H9 (cell line): Measurements from ENCODE around the gene KCNG1. TPM values are rescaled to one million over a fixed set of nuclear protein-coding genes. Genes with fewer than 3 reads are reported as not detected.
A peak's percentile ranks its signal among the peaks of the same experiment; 100 is the strongest.

Experiments used
- DNase-seq: peaks from one replicate; pipeline ENCODE4 v3.0.0-alpha.2; 2017
- H2AFZ ChIP-seq: one replicate; pipeline ENCODE4 v1.6.1; 2013; ENCODE audit warnings: mild to moderate bottlenecking, low read length, control low read depth, moderate library complexity
- H2AK5ac ChIP-seq: 2 replicates; pipeline ENCODE4 v1.6.1; 2013; ENCODE audit warnings: low read length, control low read depth, mixed read lengths; ENCODE audit not compliant: insufficient read length
- H2BK120ac ChIP-seq: one replicate; pipeline ENCODE4 v1.6.1; 2013; ENCODE audit warnings: low read depth, mild to moderate bottlenecking, low read length, control low read depth, inconsistent platforms; ENCODE audit not compliant: poor library complexity, severe bottlenecking
- H2BK12ac ChIP-seq: 2 replicates; pipeline ENCODE4 v1.6.1; 2013; ENCODE audit warnings: low read length, control low read depth, mixed read lengths, low read depth; ENCODE audit not compliant: insufficient read length
- H2BK15ac ChIP-seq: 2 replicates; pipeline ENCODE4 v1.6.1; 2013; ENCODE audit warnings: low read depth, low read length, control low read depth
- H2BK20ac ChIP-seq: one replicate; pipeline ENCODE4 v1.6.1; 2013; ENCODE audit warnings: low read depth, mild to moderate bottlenecking, low read length, control low read depth, inconsistent platforms; ENCODE audit not compliant: poor library complexity, severe bottlenecking
- H2BK5ac ChIP-seq: 2 replicates; pipeline ENCODE4 v1.6.1; 2013; ENCODE audit warnings: low read length, control low read depth, mixed read lengths; ENCODE audit not compliant: insufficient read length
- H3K14ac ChIP-seq: 2 replicates; pipeline ENCODE4 v1.6.1; 2013; ENCODE audit warnings: low read length, control low read depth; ENCODE audit not compliant: insufficient read depth
- H3K18ac ChIP-seq: 2 replicates; pipeline ENCODE4 v1.6.1; 2013; ENCODE audit warnings: low read depth, mild to moderate bottlenecking, mixed read lengths, low read length, control low read depth; ENCODE audit not compliant: insufficient read length
- H3K23ac ChIP-seq: 2 replicates; pipeline ENCODE4 v1.6.1; 2013; ENCODE audit warnings: low read length, control low read depth, mixed read lengths, low read depth; ENCODE audit not compliant: insufficient read length
- H3K23me2 ChIP-seq: 2 replicates; pipeline ENCODE4 v1.6.1; 2013; ENCODE audit warnings: low read depth, mild to moderate bottlenecking, mixed read lengths, low read length, control low read depth; ENCODE audit not compliant: insufficient read length, poor library complexity, severe bottlenecking
- H3K27ac ChIP-seq: 2 replicates; pipeline ENCODE4 v1.5.1; 2013; ENCODE audit warnings: low read length, control low read depth, mixed read lengths, low read depth; ENCODE audit not compliant: insufficient read length
- H3K27me3 ChIP-seq: 2 replicates; pipeline ENCODE4 v1.6.1; 2013; ENCODE audit warnings: low read length, control low read depth, inconsistent platforms; ENCODE audit not compliant: insufficient read depth
- H3K4ac ChIP-seq: 2 replicates; pipeline ENCODE4 v1.6.1; 2013; ENCODE audit warnings: low read depth, mild to moderate bottlenecking, control low read depth, inconsistent platforms, low read length, moderate library complexity
- H3K4me1 ChIP-seq: 2 replicates; pipeline ENCODE4 v1.6.1; 2013; ENCODE audit warnings: low read length, control low read depth, inconsistent platforms; ENCODE audit not compliant: insufficient read depth
- H3K4me2 ChIP-seq: 2 replicates; pipeline ENCODE4 v1.6.1; 2013; ENCODE audit warnings: low read length, control low read depth, mixed read lengths; ENCODE audit not compliant: insufficient read length, insufficient read depth
- H3K56ac ChIP-seq: 2 replicates; pipeline ENCODE4 v1.6.1; 2013; ENCODE audit warnings: low read depth, mild to moderate bottlenecking, mixed read lengths, low read length, control low read depth; ENCODE audit not compliant: insufficient read length
- H3K79me1 ChIP-seq: 2 replicates; pipeline ENCODE4 v1.6.1; 2013; ENCODE audit warnings: low read depth, mild to moderate bottlenecking, moderate library complexity, low read length, control low read depth, inconsistent platforms; ENCODE audit not compliant: insufficient read depth, poor library complexity, severe bottlenecking
- H3K79me2 ChIP-seq: 2 replicates; pipeline ENCODE4 v1.6.1; 2013; ENCODE audit warnings: low read length, control low read depth, inconsistent platforms; ENCODE audit not compliant: insufficient read depth
- H3K9ac ChIP-seq: 2 replicates; pipeline ENCODE4 v1.6.1; 2013; ENCODE audit warnings: low read length, control low read depth, mixed read lengths; ENCODE audit not compliant: insufficient read length; ENCODE audit errors: extremely low read depth
- H3K9me3 ChIP-seq: one replicate; pipeline ENCODE4 v1.6.1; 2013; ENCODE audit warnings: low read depth, low read length, inconsistent platforms; ENCODE audit not compliant: control insufficient read depth
- H3T11ph ChIP-seq: one replicate; pipeline ENCODE4 v1.6.1; 2013; ENCODE audit warnings: mild to moderate bottlenecking, low read length, control low read depth, inconsistent platforms
- H4K20me1 ChIP-seq: one replicate; pipeline ENCODE4 v1.6.1; 2013; ENCODE audit not compliant: control insufficient read depth, insufficient read length, insufficient read depth
- H4K5ac ChIP-seq: 2 replicates; pipeline ENCODE4 v1.6.1; 2013; ENCODE audit warnings: low read depth, mild to moderate bottlenecking, mixed read lengths, low read length, control low read depth; ENCODE audit not compliant: insufficient read length
- H4K8ac ChIP-seq: replicated peaks from 2 replicates; pipeline ENCODE4 v1.6.1; 2013; ENCODE audit warnings: low read length, control low read depth, mixed read lengths, low read depth; ENCODE audit not compliant: insufficient read length
- H4K91ac ChIP-seq: 2 replicates; pipeline ENCODE4 v1.6.1; 2013; ENCODE audit warnings: low read depth, mild to moderate bottlenecking, moderate library complexity, mixed read lengths, low read length, control low read depth; ENCODE audit not compliant: insufficient read length
- H3K27ac Mint-ChIP-seq, 3 experiments: 2 replicates in 2 of 3; 3 replicates in 1 of 3; pipeline ENCODE4 v1.8.0; 2020 to 2021; ENCODE audit warnings: mixed read lengths in 3 of 3, mild to moderate bottlenecking in 1 of 3, moderate library complexity in 1 of 3
- H3K27me3 Mint-ChIP-seq: 2 replicates; pipeline ENCODE4 v1.8.0; 2021; ENCODE audit warnings: low read depth, mild to moderate bottlenecking, moderate library complexity, mixed read lengths
- H3K36me3 Mint-ChIP-seq, 3 experiments: 2 replicates in 2 of 3; 3 replicates in 1 of 3; pipeline ENCODE4 v1.8.0; 2020 to 2021; ENCODE audit warnings: low read depth in 3 of 3, mixed read lengths in 3 of 3; ENCODE audit not compliant: insufficient read depth in 1 of 3
- H3K4me1 Mint-ChIP-seq, 2 experiments: 2 replicates each; pipeline ENCODE4 v1.8.0; 2020; ENCODE audit warnings: mixed read lengths in 2 of 2
- H3K4me3 Mint-ChIP-seq, 2 experiments: 2 replicates in 1 of 2; 3 replicates in 1 of 2; pipeline ENCODE4 v1.8.0; 2020 to 2021; ENCODE audit warnings: mild to moderate bottlenecking in 2 of 2, mixed read lengths in 2 of 2, moderate library complexity in 1 of 2
- H3K9me3 Mint-ChIP-seq, 2 experiments: 2 replicates in 1 of 2; 3 replicates in 1 of 2; pipeline ENCODE4 v1.8.0; 2020; ENCODE audit warnings: mild to moderate bottlenecking in 2 of 2, mixed read lengths in 2 of 2, moderate library complexity in 1 of 2
- WGBS: extraction: QIAGEN DNeasy Blood & Tissue Kit; methylation state at CpG from one replicate; pipeline ENCODE4 v1.1.7; 2013; ENCODE audit warnings: missing lambda C conversion rate, low lambda C conversion rate, mixed read lengths; ENCODE audit not compliant: insufficient read length; ENCODE audit errors: extremely low coverage; 5-methylcytosine and 5-hydroxymethylcytosine counted together
- total RNA-seq: library from RNA; stranded (reverse); gene quantifications from 2 replicates; pipeline ENCODE4 v1.2.1, GENCODE V29; 2021
- TF ChIP-seq, protein P1 (sequence below): fragments of 200-600 bp; sonication (generic); conservative IDR thresholded peaks from 3 replicates; pipeline ENCODE4 v1.8.0; 2021; ENCODE audit warnings: antibody characterized with exemption, mild to moderate bottlenecking

The KCNG1 gene
- total RNA-seq, 1 experiment from 2014 or later = 13.2 TPM

DNA sequence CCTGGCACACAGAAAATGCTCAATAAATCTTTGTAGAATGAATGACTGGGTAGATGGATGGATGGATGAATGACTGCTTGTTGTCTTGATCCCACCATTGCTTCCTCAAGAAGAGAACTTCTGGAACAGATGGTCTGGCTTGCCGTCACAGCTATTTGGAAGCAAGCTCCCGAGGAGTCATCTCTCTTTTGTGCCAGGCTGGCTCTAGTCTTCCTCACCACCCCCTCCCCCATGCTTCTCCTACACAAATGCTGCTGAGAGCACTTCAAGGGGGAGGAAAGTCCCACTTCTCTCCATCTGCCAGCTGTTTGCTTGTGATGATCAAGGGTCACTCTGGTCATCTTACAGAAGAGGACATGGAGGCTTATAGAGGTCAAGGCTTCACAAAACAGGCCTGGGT is 11.6 kb upstream of the KCNG1 start:
- H3K14ac ChIP-seq = no peak overlapping the region
- no peak overlapping the region for H3K4me2 ChIP-seq
- no peak overlapping the region for H3K27ac ChIP-seq
- Mint-ChIP-seq H3K9me3 (peaks cover 11 to 12% of the 10 kb centered on the region in 2 experiments), H3K27ac (peak overlapping the region in 1 of 3 experiments; percentile 51; a peak in 1 of 7 replicates), H3K36me3 (peaks cover 0 to 9% (median 0%) of the 10 kb centered on the region in 3 experiments; a peak in 2 of 7 replicates), H3K4me3 (no peak overlapping the region), H3K27me3 (peaks cover 27% of the 10 kb centered on the region), H3K4me1 (peaks cover 5 to 12% of the 10 kb centered on the region in 2 experiments)
- H3K56ac ChIP-seq = no peak overlapping the region
- H3K79me1 ChIP-seq = no peaks in the 10 kb centered on the region
- H2BK120ac ChIP-seq = no peak overlapping the region
- no peak overlapping the region for H2BK12ac ChIP-seq
- no peak for DNase-seq
- WGBS = no CpG with 5 or more reads among the region's 2 CpGs
- H3K9ac ChIP-seq = no peak overlapping the region
- no peaks in the 10 kb centered on the region for H4K20me1 ChIP-seq
- no peak overlapping the region for H3T11ph ChIP-seq
- H3K27me3 ChIP-seq = no peaks in the 10 kb centered on the region
- H2AK5ac ChIP-seq = no peak overlapping the region
- H3K23ac ChIP-seq = no peak overlapping the region
- H3K4me1 ChIP-seq = no peaks in the 10 kb centered on the region
- no peak overlapping the region for H4K91ac ChIP-seq
- H4K8ac ChIP-seq = no peak overlapping the region
- no peak overlapping the region for H3K4ac ChIP-seq
- H4K5ac ChIP-seq = no peak overlapping the region
- TF ChIP-seq, protein P1, sequence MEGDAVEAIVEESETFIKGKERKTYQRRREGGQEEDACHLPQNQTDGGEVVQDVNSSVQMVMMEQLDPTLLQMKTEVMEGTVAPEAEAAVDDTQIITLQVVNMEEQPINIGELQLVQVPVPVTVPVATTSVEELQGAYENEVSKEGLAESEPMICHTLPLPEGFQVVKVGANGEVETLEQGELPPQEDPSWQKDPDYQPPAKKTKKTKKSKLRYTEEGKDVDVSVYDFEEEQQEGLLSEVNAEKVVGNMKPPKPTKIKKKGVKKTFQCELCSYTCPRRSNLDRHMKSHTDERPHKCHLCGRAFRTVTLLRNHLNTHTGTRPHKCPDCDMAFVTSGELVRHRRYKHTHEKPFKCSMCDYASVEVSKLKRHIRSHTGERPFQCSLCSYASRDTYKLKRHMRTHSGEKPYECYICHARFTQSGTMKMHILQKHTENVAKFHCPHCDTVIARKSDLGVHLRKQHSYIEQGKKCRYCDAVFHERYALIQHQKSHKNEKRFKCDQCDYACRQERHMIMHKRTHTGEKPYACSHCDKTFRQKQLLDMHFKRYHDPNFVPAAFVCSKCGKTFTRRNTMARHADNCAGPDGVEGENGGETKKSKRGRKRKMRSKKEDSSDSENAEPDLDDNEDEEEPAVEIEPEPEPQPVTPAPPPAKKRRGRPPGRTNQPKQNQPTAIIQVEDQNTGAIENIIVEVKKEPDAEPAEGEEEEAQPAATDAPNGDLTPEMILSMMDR = no peak
- H3K18ac ChIP-seq = no peak overlapping the region
- H3K79me2 ChIP-seq = no peaks in the 10 kb centered on the region
- H2BK20ac ChIP-seq = no peak overlapping the region
- no peak overlapping the region for H2AFZ ChIP-seq
- H3K23me2 ChIP-seq = no peaks in the 10 kb centered on the region
- no peak overlapping the region for H2BK15ac ChIP-seq
- no peaks in the 10 kb centered on the region for H3K9me3 ChIP-seq
- H2BK5ac ChIP-seq = no peak overlapping the region
